CD4-positive, alpha-beta T cell treated with Interleukin-10 for 1 hour (primary cell): Measurements from ENCODE around the gene LRP1B.
"Not testable (repeated sequence)": the region's sequence is repeated elsewhere in the genome, so short reads cannot be mapped to it uniquely, and the experiment has no call there.

ENCODE experiments used
- DNase-seq: peaks from one replicate; pipeline ENCODE4 v3.0.0-alpha.2; 2020

Gene LRP1B

GRCh38 chr2:140737006-140737405, 1393.8 kb downstream of the LRP1B start:
- DNase-seq: no peak

- DNase-seq: no peak
Measured at GRCh38 chr2:140734992-140735391, 1395.8 kb downstream of the LRP1B start.

- DNase-seq: no peak
Measured at GRCh38 chr2:140718999-140719398, 1411.8 kb downstream of the LRP1B start.

GRCh38 chr2:140717481-140717880, 1413.3 kb downstream of the LRP1B start:
- DNase-seq: no peak

GRCh38 chr2:140714586-140714985, 1416.2 kb downstream of the LRP1B start:
- no peak for DNase-seq

GRCh38 chr2:140711867-140712266, 1418.9 kb downstream of the LRP1B start:
- no peak for DNase-seq

- DNase-seq: no peak
Measured at GRCh38 chr2:140701726-140702125, 1429.1 kb downstream of the LRP1B start.

- no peak for DNase-seq
Measured at GRCh38 chr2:140698636-140699035, 1432.2 kb downstream of the LRP1B start.

GRCh38 chr2:140696449-140696848, 1434.4 kb downstream of the LRP1B start:
- no peak for DNase-seq

- DNase-seq: no peak
Measured at GRCh38 chr2:140695155-140695554, 1435.7 kb downstream of the LRP1B start.

GRCh38 chr2:140687825-140688224, 1443.0 kb downstream of the LRP1B start:
- DNase-seq: no peak

- no peak for DNase-seq
Measured at GRCh38 chr2:140683658-140684057, 1447.2 kb downstream of the LRP1B start.

- DNase-seq: no peak
Measured at GRCh38 chr2:140680862-140681261, 1450.0 kb downstream of the LRP1B start.

GRCh38 chr2:140679752-140680151, 1451.1 kb downstream of the LRP1B start:
- DNase-seq: no peak

GRCh38 chr2:140669911-140670310, 1460.9 kb downstream of the LRP1B start:
- DNase-seq: no peak

GRCh38 chr2:140667203-140667602, 1463.6 kb downstream of the LRP1B start:
- DNase-seq: no peak

GRCh38 chr2:140662504-140662903, 1468.3 kb downstream of the LRP1B start:
- no peak for DNase-seq

- DNase-seq: no peak
Measured at GRCh38 chr2:140658760-140659692, 1471.8 kb downstream of the LRP1B start.

- DNase-seq: no peak
Measured at GRCh38 chr2:140657657-140658056, 1473.2 kb downstream of the LRP1B start.

- no peak for DNase-seq
Measured at GRCh38 chr2:140654565-140654964, 1476.3 kb downstream of the LRP1B start.

- no peak for DNase-seq
Measured at GRCh38 chr2:140650825-140651224, 1480.0 kb downstream of the LRP1B start.

GRCh38 chr2:140650134-140650533, 1480.7 kb downstream of the LRP1B start:
- DNase-seq: not testable (repeated sequence)

GRCh38 chr2:140648393-140648792, 1482.4 kb downstream of the LRP1B start:
- DNase-seq: no peak

GRCh38 chr2:140643761-140644187, 1487.0 kb downstream of the LRP1B start:
- no peak for DNase-seq

GRCh38 chr2:140641163-140641562, 1489.7 kb downstream of the LRP1B start:
- no peak for DNase-seq
